ENCODE results near the gene GNAS.

Gene GNAS

GRCh38 chr20:58839991-58840747 is 12.3 kb upstream of the GNAS start:
- TF ChIP-seq CTCF (IDR thresholded peaks at IDR 0.05; ENCODE audit: extremely low read depth, missing control alignments): no peak
- no peak for DNase-seq (ENCODE audit: low spot score)

- no peak for DNase-seq (ENCODE audit: low spot score)
- no peak for TF ChIP-seq CTCF (IDR thresholded peaks at IDR 0.05; ENCODE audit: extremely low read depth, missing control alignments)
Measured at GRCh38 chr20:58840816-58841538, 11.5 kb upstream of the GNAS start.

GRCh38 chr20:58841539-58842264 is 10.8 kb upstream of the GNAS start:
- no peak for TF ChIP-seq CTCF (IDR thresholded peaks at IDR 0.05; ENCODE audit: extremely low read depth, missing control alignments)
- no peak for DNase-seq (ENCODE audit: low spot score)

GRCh38 chr20:58842276-58842675 is 10.2 kb upstream of the GNAS start:
- DNase-seq (ENCODE audit: low spot score): no peak

GRCh38 chr20:58843128-58843556 is 9.4 kb upstream of the GNAS start:
- DNase-seq (ENCODE audit: low spot score): no peak
- TF ChIP-seq CTCF (IDR thresholded peaks at IDR 0.05; ENCODE audit: extremely low read depth, missing control alignments): no peak

More at GRCh38 chr20:58842276-58842675, 10.2 kb upstream of the GNAS start:
- no peak for TF ChIP-seq CTCF (IDR thresholded peaks at IDR 0.05; ENCODE audit: extremely low read depth, missing control alignments)

GRCh38 chr20:58845706-58846105 is 6.8 kb upstream of the GNAS start:
- no peak for DNase-seq (ENCODE audit: low spot score)
- no peak for TF ChIP-seq CTCF (IDR thresholded peaks at IDR 0.05; ENCODE audit: extremely low read depth, missing control alignments)

GRCh38 chr20:58847463-58847862 is 5.1 kb upstream of the GNAS start:
- DNase-seq (ENCODE audit: low spot score): no peak
- no peak for TF ChIP-seq CTCF (IDR thresholded peaks at IDR 0.05; ENCODE audit: extremely low read depth, missing control alignments)

All from GM20000 (cell line).